ENCODE data around the gene ST8SIA5.

DNA sequence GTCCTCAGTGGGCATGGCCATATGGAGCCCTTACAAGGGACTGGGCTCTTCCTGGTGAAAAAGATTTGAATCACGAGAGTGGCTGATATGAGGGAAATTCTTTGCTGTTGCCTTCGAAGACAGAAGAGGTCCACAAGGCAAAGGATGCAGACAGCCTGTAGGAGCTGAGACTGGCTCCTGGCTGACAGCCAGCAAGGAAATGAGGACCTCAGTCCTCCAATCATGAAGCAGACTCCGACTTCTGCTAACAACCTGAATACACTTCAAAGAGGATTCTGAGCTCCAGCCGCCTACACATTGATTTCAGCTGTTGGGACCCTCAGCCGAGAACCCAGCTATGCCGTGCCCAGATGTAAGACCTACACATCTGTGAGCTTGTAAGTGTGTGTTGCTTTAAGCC, 3.0 kb upstream of the ST8SIA5 start:
- TF ChIP-seq ELF4 (IDR thresholded peaks at IDR 0.05) (no peak), BHLHE40 (IDR thresholded peaks at IDR 0.05; ENCODE audit: borderline replicate concordance) (no peak), FOXM1 (IDR thresholded peaks at IDR 0.05; ENCODE audit: borderline replicate concordance) (no peak), ARNT (IDR thresholded peaks at IDR 0.05) (no peak), SP1 (IDR thresholded peaks at IDR 0.05) (no peak)
- TF ChIP-seq, protein P1, sequence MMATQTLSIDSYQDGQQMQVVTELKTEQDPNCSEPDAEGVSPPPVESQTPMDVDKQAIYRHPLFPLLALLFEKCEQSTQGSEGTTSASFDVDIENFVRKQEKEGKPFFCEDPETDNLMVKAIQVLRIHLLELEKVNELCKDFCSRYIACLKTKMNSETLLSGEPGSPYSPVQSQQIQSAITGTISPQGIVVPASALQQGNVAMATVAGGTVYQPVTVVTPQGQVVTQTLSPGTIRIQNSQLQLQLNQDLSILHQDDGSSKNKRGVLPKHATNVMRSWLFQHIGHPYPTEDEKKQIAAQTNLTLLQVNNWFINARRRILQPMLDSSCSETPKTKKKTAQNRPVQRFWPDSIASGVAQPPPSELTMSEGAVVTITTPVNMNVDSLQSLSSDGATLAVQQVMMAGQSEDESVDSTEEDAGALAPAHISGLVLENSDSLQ (IDR thresholded peaks at IDR 0.05) = no peak
